ENCODE data around the gene HOXA13.

The HOXA13 gene

DNA sequence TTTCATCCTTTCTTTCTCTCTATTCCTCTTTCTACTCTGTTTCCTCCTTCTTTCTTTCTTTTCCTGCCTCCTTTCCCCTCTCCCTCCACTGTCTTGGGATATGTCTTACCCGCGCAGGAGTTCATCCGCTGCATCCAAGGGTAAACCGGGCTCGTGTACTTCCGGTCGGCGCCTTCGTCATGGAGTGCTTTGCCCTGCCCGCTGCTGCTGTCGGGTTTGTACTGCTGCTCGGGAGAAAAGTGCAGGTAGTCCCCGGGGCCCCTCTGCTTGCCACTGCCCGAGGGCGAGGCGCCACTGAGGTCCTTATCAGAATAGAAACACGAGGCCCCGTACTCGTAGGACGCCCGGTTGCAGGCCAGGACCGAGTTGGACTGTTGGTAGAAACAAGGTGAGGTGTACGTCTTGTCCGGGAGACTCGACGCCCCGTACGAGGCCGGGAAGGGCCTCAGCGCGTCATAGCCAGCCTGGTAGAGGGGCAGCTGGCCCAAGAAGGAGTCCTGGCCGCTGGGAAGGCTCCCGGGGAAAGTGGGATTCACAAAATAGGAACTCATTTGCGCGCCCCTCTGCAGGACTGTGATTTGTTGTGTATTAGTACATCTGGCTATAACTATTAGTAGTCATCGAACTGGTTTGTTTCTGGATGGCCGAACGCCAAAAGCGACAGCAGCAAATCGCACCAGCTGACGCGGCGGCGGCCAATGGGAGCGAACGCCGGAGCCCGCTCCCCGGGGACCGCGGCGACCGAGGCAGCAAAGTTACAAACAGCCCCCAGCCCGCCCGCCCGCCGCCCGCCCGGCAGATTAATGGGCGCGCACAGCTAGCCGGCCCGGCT, 52.5 kb downstream of the HOXA13 start, which contains the start of gene HOXA6:
HOXA6 (minus strand) TSS at position 576 of the 832 bp plus-strand sequence; CDS start at position 551, 25 bp downstream.
- Mint-ChIP-seq H3K36me3 (ENCODE audit: low read depth) (peaks cover 3% of the 10 kb centered on the region), H3K9me3 (no peaks in the 10 kb centered on the region), H3K4me3 (no peak within 1 kb of the TSS), H3K4me1 (ENCODE audit: low read depth) (peaks cover 10% of the 10 kb centered on the region), H3K27me3 (ENCODE audit: low read depth) (peaks cover 63% of the 10 kb centered on the region), H3K27ac (no peak within 1 kb of the TSS)
- no peak for DNase-seq (ENCODE audit: low spot score)

GRCh38 chr7:27146491-27147198, 53.2 kb downstream of the HOXA13 start:
- H3K27me3 Mint-ChIP-seq (ENCODE audit: low read depth): peaks cover 55% of the 10 kb centered on the region
- H3K4me3 Mint-ChIP-seq: no peak overlapping the region
- no peak overlapping the region for H3K27ac Mint-ChIP-seq
- no peaks in the 10 kb centered on the region for H3K9me3 Mint-ChIP-seq
- H3K4me1 Mint-ChIP-seq (ENCODE audit: low read depth): peaks cover 8% of the 10 kb centered on the region
- peaks cover 3% of the 10 kb centered on the region for H3K36me3 Mint-ChIP-seq (ENCODE audit: low read depth)
- no peak for DNase-seq (ENCODE audit: low spot score)

DNA sequence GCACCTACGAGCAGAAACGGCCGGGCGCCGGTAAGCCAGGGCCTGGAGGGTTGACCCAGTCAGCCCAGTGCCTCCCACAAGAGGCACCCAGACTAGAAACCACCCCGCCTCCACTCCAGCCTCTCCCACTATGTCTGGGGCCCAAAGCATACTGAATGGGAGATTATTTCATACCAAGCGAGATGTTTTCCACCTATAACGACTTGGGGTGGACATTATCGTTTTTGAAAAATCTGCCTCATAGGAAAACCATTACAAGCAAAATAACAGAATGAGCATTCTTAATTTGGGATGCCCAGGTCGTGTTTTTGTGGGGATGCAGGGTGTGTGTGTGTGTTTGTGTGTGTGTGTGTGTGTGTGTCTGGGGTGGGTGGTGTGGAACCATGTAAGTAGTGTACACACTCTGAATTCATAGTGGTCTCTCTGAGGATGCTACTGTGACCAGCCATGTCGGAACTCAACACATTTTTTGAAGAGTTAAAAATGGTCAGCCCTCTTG, 53.9 kb downstream of the HOXA13 start:
- H3K9me3 Mint-ChIP-seq: no peaks in the 10 kb centered on the region
- H3K36me3 Mint-ChIP-seq (ENCODE audit: low read depth): no peaks in the 10 kb centered on the region
- peaks cover 48% of the 10 kb centered on the region for H3K27me3 Mint-ChIP-seq (ENCODE audit: low read depth)
- DNase-seq (ENCODE audit: low spot score): no peak
- no peak overlapping the region for H3K4me3 Mint-ChIP-seq
- no peak overlapping the region for H3K27ac Mint-ChIP-seq
- H3K4me1 Mint-ChIP-seq (ENCODE audit: low read depth): peaks cover 1% of the 10 kb centered on the region

DNA sequence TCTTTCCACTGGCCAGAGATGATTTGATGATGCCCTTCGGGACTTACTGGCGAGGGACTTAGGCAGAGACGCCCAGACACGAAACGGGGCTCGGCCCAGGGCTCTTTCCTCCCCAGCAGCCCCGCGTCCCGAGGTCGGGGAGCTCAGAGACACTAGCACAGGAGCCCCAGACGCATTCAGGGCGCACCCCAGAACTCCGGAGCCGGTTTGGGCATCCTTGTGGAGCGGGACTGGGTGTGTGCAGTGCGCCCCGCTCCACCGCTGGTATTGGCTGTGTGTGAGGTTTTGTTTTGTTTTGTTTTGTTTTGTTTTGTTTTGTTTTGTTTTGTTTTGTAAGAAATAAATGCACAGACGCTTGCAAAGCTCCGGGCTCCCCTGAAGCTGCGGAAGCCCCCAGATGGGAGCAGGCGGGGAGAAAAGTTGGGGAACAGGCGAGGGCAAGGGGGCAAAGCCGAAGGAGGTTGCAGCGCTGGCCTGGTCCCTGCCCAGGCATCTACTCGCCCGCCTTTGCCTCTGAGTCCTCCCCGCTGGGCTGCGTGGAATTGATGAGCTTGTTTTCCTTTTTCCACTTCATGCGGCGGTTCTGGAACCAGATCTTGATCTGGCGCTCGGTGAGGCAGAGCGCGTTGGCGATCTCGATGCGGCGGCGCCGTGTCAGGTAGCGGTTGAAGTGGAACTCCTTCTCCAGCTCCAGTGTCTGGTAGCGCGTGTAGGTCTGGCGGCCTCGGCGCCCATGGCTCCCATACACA, 54.6 kb downstream of the HOXA13 start:
- no peaks in the 10 kb centered on the region for H3K36me3 Mint-ChIP-seq (ENCODE audit: low read depth)
- H3K27me3 Mint-ChIP-seq (ENCODE audit: low read depth): peaks cover 43% of the 10 kb centered on the region
- H3K4me1 Mint-ChIP-seq (ENCODE audit: low read depth): no peaks in the 10 kb centered on the region
- DNase-seq (ENCODE audit: low spot score): no peak
- H3K9me3 Mint-ChIP-seq: no peaks in the 10 kb centered on the region
- H3K4me3 Mint-ChIP-seq: no peak overlapping the region
- no peak overlapping the region for H3K27ac Mint-ChIP-seq

DNA sequence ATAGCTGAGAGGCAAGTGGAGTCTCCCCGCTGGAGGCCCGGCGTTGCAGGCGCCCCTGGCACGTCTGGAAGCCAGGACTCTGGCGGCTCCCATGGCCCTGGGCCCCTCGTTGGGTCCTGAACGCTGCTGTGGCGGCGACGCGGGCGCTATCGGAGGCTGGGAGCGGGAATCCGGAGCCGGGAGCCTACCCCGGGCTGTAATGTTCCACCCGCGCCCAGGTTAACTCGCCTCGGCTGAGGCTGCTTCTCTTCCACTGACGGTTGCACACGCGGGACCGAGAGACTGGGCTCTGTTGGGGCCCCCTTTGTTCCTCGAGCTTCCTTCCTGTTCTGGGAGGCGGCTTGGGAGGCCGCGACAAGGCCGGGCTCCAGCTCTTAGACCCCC, 55.1 kb downstream of the HOXA13 start:
- Mint-ChIP-seq H3K27ac (no peak overlapping the region), H3K4me3 (no peak overlapping the region), H3K4me1 (ENCODE audit: low read depth) (no peaks in the 10 kb centered on the region), H3K9me3 (no peaks in the 10 kb centered on the region), H3K36me3 (ENCODE audit: low read depth) (no peaks in the 10 kb centered on the region), H3K27me3 (ENCODE audit: low read depth) (peaks cover 38% of the 10 kb centered on the region)
- DNase-seq (ENCODE audit: low spot score): no peak
